Testis (tissue), 3 donors: Measurements from ENCODE around the gene PTPRN2. TPM values are rescaled to one million over a fixed set of nuclear protein-coding genes. Genes with fewer than 3 reads are reported as not detected.

Source experiments
- DNase-seq: peaks from one replicate; pipeline ENCODE4 v3.0.0-alpha.2; 2019
- H3K27ac ChIP-seq, 2 donors: fragments of 200-600 bp; sonication (generic); one replicate each; pipeline ENCODE4 v1.5.1; 2019
- H3K27me3 ChIP-seq: fragments of 200-600 bp; sonication (generic); one replicate; pipeline ENCODE4 v1.5.1; 2019
- H3K36me3 ChIP-seq: fragments of 200-600 bp; sonication (generic); one replicate; pipeline ENCODE4 v1.5.1; 2017; ENCODE audit warnings: low read depth; ENCODE audit errors: missing control alignments
- H3K4me1 ChIP-seq: fragments of 200-600 bp; sonication (generic); one replicate; pipeline ENCODE4 v1.5.1; 2019
- H3K4me3 ChIP-seq, 2 donors: fragments of 200-600 bp; sonication (generic); one replicate each; pipeline ENCODE4 v1.5.1; 2017 to 2019
- H3K9me3 ChIP-seq: fragments of 200-600 bp; sonication (generic); one replicate; pipeline ENCODE4 v1.5.1; 2017
- CTCF ChIP-seq, 3 experiments: fragments of 450-650 bp in 2 of 3; fragments of 200-600 bp in 1 of 3; sonication (generic) in 1 of 3; IDR thresholded peaks; one replicate each; pipeline ENCODE4 v1.5.1; 2016 to 2019; ENCODE audit warnings: antibody characterized with exemption in 3 of 3, mild to moderate bottlenecking in 2 of 3, moderate library complexity in 1 of 3
- POLR2A ChIP-seq: fragments of 450-650 bp; IDR thresholded peaks from one replicate; pipeline ENCODE4 v1.6.1; 2017; ENCODE audit warnings: antibody characterized with exemption, mild to moderate bottlenecking, moderate library complexity
- WGBS, 2 donors: methylation state at CpG; one replicate each; pipeline ENCODE4 v1.1.5; 2018; 5-methylcytosine and 5-hydroxymethylcytosine counted together
- intact Hi-C: fragments of 100-400 bp; cut with DNase I; formaldehyde crosslinking; loops from one replicate; pipeline ENCODE4 v1.15.1; 2023; ENCODE audit warnings: low total_unique reads
- polyA plus RNA-seq: library from polyadenylated mRNA; stranded (reverse); fragments of 350-450 nt; fragmentation: Illumina TruSeq; extraction: RNeasy Lipid Tissue Mini Kit (QIAGEN cat#74804); gene quantifications from one replicate; pipeline ENCODE4 v1.2.3, GENCODE V29; 2014; ENCODE audit warnings: low read depth, low replicate concordance; ENCODE audit not compliant: insufficient read depth
- total RNA-seq, 2 donors: library from RNA; depleted of rRNA; stranded (reverse); fragments of >200 nt; gene quantifications; one replicate each; pipeline ENCODE4 v1.2.3, GENCODE V29; 2016

The PTPRN2 gene
- total and polyA plus RNA-seq, 3 donors from 2014 or later, result 9.3 to 10.8 (median 9.8) TPM

DNA sequence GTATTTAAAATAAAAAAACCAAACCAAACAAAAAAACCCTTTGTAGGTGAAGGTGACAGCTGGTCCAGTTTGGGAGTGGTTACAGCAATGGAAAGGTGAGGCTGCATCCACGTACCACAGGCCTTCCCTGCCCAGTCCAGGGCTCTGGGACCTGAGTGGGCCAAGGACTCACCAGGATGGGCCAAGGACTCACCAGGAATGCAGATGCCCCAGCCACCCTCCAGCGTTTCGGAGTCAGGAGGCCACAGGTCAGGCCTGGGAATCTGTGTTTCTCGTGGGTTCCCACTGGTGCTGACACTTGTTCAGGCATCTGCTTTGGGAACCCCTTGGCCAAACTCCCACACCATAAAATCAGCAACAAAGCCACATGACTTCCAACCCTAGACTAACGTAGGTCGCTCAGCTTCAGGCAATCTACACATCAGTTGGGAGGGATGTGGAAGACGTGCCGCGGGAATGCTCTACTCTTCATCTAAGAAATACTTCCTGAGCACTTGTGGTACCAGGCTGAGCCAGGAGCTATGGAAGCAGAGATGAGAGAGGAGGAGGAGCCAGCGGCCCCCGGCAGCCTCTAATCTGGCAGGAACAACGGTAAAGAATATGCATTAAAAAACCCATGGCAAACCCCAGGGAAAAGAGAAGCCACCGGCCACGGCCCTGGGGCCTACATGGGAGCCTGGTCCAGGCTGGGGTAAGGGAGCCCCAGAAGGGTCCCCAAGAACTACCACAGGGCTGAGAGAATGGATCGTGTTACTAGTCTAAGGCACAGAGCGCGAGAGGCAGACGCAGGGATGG lies 473.4 kb downstream of the PTPRN2 start:
- Histone ChIP-seq H3K4me3 (no peak overlapping the region), H3K36me3 (no peaks in the 10 kb centered on the region), H3K27me3 (no peaks in the 10 kb centered on the region), H3K4me1 (no peaks in the 10 kb centered on the region), H3K27ac (no peak overlapping the region), H3K9me3 (no peaks in the 10 kb centered on the region)
- 87 to 89% methylated on average over 18 of the region's 18 CpGs for WGBS, 2 donors
- no peak for DNase-seq
- intact Hi-C loops, result no loop called here
- TF ChIP-seq CTCF (IDR thresholded peaks at IDR 0.05), result no peak
- no peak for TF ChIP-seq POLR2A

DNA sequence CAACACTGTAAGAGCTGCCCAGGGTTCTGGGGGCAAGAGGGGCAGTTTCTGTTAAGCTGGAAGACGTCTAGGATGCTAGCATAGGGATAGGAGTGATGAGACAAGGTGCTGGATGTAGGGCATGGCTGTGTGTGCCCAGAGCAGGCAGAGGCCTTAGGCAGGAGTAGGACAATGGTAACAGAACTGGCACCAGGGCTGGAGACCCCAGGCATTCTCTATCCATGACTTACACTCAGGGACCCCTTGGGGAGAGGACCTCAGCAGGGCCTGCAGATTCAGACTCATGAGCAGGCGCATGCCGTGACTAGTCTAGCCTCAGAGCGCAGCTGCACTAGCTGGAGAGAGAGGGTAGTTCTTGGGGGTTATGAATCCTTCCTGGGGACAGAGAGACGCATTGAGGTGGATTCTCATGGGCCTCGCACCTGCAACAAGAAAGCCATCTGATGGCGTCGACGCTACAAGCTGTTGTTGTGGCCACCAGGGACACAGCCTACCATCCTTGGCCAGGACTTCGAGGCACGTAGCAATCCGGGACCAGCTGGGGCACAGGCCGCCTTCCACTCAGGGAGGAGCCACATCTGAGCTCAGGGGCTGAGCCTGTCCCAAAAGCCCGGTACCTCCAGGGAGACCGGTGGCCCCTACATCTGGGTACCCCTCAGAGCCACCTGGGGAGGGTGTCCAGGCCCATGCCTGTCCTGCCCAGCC lies 474.1 kb downstream of the PTPRN2 start:
- H3K4me3 ChIP-seq, result no peak overlapping the region
- WGBS, 2 donors, result 91% methylated on average over 4 to 9 of the region's 15 CpGs
- intact Hi-C loops, result no loop called here
- H3K9me3 ChIP-seq, result no peaks in the 10 kb centered on the region
- TF ChIP-seq POLR2A (no peak), CTCF (IDR thresholded peaks at IDR 0.05) (no peak)
- no peak for DNase-seq
- H3K27ac ChIP-seq, result no peak overlapping the region
- no peaks in the 10 kb centered on the region for H3K27me3 ChIP-seq
- no peaks in the 10 kb centered on the region for H3K4me1 ChIP-seq
- no peaks in the 10 kb centered on the region for H3K36me3 ChIP-seq

- Histone ChIP-seq H3K4me1 (no peaks in the 10 kb centered on the region), H3K27ac (no peak overlapping the region), H3K9me3 (no peaks in the 10 kb centered on the region), H3K36me3 (no peaks in the 10 kb centered on the region), H3K27me3 (no peaks in the 10 kb centered on the region), H3K4me3 (no peak overlapping the region)
- intact Hi-C loops, result no loop called here
- whole genome bisulfite sequencing, 2 donors, result 87 to 94% methylated on average over 11 to 14 of the region's 16 CpGs
- DNase-seq, result no peak
- TF ChIP-seq CTCF (IDR thresholded peaks at IDR 0.05) (no peak), POLR2A (no peak)
Observed at GRCh38 chr7:158112571-158113320, 474.9 kb downstream of the PTPRN2 start.

DNA sequence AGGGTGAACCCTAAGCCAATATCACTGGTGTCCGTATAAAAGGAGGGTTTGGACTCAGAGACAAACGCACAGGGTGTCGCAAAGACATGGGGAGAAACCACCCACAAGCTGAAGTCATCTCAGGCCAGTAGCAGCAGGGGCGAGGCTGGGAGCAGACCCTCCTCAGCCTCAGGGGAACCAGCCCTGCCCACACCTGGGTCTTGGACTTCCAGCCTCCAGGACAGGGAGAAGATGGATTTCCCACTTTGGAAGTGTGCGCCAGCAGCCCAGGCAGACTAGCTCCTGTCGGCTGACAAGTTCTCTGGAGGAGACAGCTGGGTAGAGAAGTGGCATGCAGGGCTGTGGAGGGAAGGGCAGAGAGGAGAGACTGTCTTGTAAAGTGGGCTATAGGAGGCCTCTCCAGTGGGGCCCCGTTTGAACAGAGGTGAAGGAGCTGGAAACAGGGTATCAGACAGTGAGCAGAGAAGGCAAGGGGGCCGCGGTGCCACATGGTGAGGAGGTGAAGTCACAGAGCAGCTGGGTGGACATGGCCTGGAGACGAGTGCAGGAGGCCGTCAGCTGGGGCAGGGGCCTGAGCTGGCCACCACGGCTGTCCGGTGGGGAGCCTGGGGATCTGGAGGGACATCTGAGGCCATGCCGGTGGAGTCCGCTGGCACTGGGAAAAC lies 475.6 kb downstream of the PTPRN2 start:
- no peak overlapping the region for H3K27ac ChIP-seq
- intact Hi-C loops, result no loop called here
- WGBS, 2 donors, result 92% methylated on average over 9 to 15 of the region's 15 CpGs
- no peaks in the 10 kb centered on the region for H3K36me3 ChIP-seq
- no peaks in the 10 kb centered on the region for H3K27me3 ChIP-seq
- H3K4me3 ChIP-seq, result no peak overlapping the region
- DNase-seq, result no peak
- no peaks in the 10 kb centered on the region for H3K9me3 ChIP-seq
- TF ChIP-seq POLR2A, result no peak
- no peak for TF ChIP-seq CTCF (IDR thresholded peaks at IDR 0.05)
- no peaks in the 10 kb centered on the region for H3K4me1 ChIP-seq
